Thyroid gland (tissue), 4 donors: ENCODE data around the gene REPS2. TPM values are rescaled to one million over a fixed set of nuclear protein-coding genes. Genes with fewer than 3 reads are reported as not detected.

Experiments used
- DNase-seq, 2 donors: peaks; one replicate each; pipeline ENCODE4 v3.0.0-alpha.2; 2019
- H3K27ac ChIP-seq, 3 donors: fragments of 200-600 bp; sonication (generic); 1 replicate in 2 of 3; 2 replicates in 1 of 3; pipeline ENCODE4 v1.5.1; 2016 to 2019; ENCODE audit warnings: mild to moderate bottlenecking in 1 of 3, moderate library complexity in 1 of 3
- H3K27me3 ChIP-seq: fragments of 200-600 bp; sonication (generic); one replicate; pipeline ENCODE4 v1.5.1; 2019
- H3K36me3 ChIP-seq, 2 donors: fragments of 200-600 bp; sonication (generic); one replicate each; pipeline ENCODE4 v1.5.1; 2016 to 2019
- H3K4me1 ChIP-seq, 2 donors: fragments of 200-600 bp; sonication (generic); one replicate each; pipeline ENCODE4 v1.5.1; 2017 to 2019
- H3K4me3 ChIP-seq, 3 donors: fragments of 200-600 bp; sonication (generic); replicated peaks in 1 of 3; 1 replicate in 2 of 3; 2 replicates in 1 of 3; pipeline ENCODE4 v1.5.1; 2016; ENCODE audit warnings: mild to moderate bottlenecking in 1 of 3
- H3K9me3 ChIP-seq: fragments of 200-600 bp; sonication (generic); one replicate; pipeline ENCODE4 v1.5.1; 2017
- CTCF ChIP-seq, 6 experiments: fragments of 200-600 bp in 3 of 6; fragments of 450-650 bp in 3 of 6; sonication (generic) in 3 of 6; IDR thresholded peaks; one replicate each; pipeline ENCODE4 v1.5.1; 2016 to 2019; ENCODE audit warnings: antibody characterized with exemption in 6 of 6, mild to moderate bottlenecking in 2 of 6, inconsistent platforms in 1 of 6, moderate library complexity in 1 of 6
- POLR2A ChIP-seq, 2 donors: fragments of 450-650 bp; IDR thresholded peaks; one replicate each; pipeline ENCODE4 v1.6.1; 2017; ENCODE audit warnings: antibody characterized with exemption in 2 of 2, mild to moderate bottlenecking in 2 of 2, moderate library complexity in 1 of 2
- WGBS, 2 donors: methylation state at CpG; one replicate each; pipeline ENCODE4 v1.1.5; 2017; 5-methylcytosine and 5-hydroxymethylcytosine counted together
- intact Hi-C: fragments of 100-400 bp; cut with DNase I; formaldehyde crosslinking; loops from one replicate; pipeline ENCODE4 v1.15.1; 2023
- total RNA-seq, 4 donors: library from RNA; depleted of rRNA; stranded (reverse); fragments of >200 nt; gene quantifications; one replicate each; pipeline ENCODE4 v1.2.3, GENCODE V29; 2016

The REPS2 gene
- total RNA-seq, 4 donors from 2014 or later: 6.7 to 14.5 (median 8.8) TPM

GRCh38 chrX:16990839-16991238 is 44.4 kb downstream of the REPS2 start:
- WGBS, 2 donors: 87 to 90% methylated on average over 2 of the region's 2 CpGs
- TF ChIP-seq POLR2A (IDR thresholded peaks at IDR 0.05) (no peak), CTCF (IDR thresholded peaks at IDR 0.05) (no peak)

GRCh38 chrX:16992445-16992844 is 46.0 kb downstream of the REPS2 start:
- DNase-seq: no peak
- intact Hi-C loops: no loop called here
- Histone ChIP-seq H3K4me3 (no peak overlapping the region), H3K36me3 (no peaks in the 10 kb centered on the region), H3K4me1 (no peaks in the 10 kb centered on the region), H3K27me3 (no peaks in the 10 kb centered on the region), H3K27ac (no peak overlapping the region), H3K9me3 (no peaks in the 10 kb centered on the region)
- TF ChIP-seq CTCF (IDR thresholded peaks at IDR 0.05) (no peak), POLR2A (IDR thresholded peaks at IDR 0.05) (no peak)
- WGBS, 2 donors: 88 to 93% methylated on average over 3 of the region's 3 CpGs

More at GRCh38 chrX:16990839-16991238, 44.4 kb downstream of the REPS2 start:
- Histone ChIP-seq H3K36me3 (no peaks in the 10 kb centered on the region), H3K4me3 (no peak overlapping the region), H3K27me3 (no peaks in the 10 kb centered on the region), H3K27ac (no peak overlapping the region), H3K9me3 (no peaks in the 10 kb centered on the region), H3K4me1 (no peaks in the 10 kb centered on the region)
- DNase-seq: no peak
- intact Hi-C loops: no loop called here

- 71 to 77% methylated on average over 2 of the region's 2 CpGs for WGBS, 2 donors
- Histone ChIP-seq H3K4me1 (no peaks in the 10 kb centered on the region), H3K4me3 (no peak overlapping the region), H3K27ac (no peak overlapping the region), H3K9me3 (no peaks in the 10 kb centered on the region), H3K36me3 (no peaks in the 10 kb centered on the region), H3K27me3 (no peaks in the 10 kb centered on the region)
- TF ChIP-seq POLR2A (IDR thresholded peaks at IDR 0.05) (no peak), CTCF (IDR thresholded peaks at IDR 0.05) (no peak)
- intact Hi-C loops: no loop called here
- no peak for DNase-seq
Observed at GRCh38 chrX:16992951-16993350, 46.5 kb downstream of the REPS2 start.

GRCh38 chrX:16993791-16994318 is 47.4 kb downstream of the REPS2 start:
- intact Hi-C loops: no loop called here

GRCh38 chrX:16994736-16995135 is 48.3 kb downstream of the REPS2 start:
- Histone ChIP-seq H3K4me1 (no peaks in the 10 kb centered on the region), H3K36me3 (no peaks in the 10 kb centered on the region), H3K27me3 (no peaks in the 10 kb centered on the region), H3K9me3 (no peaks in the 10 kb centered on the region), H3K4me3 (no peak overlapping the region), H3K27ac (no peak overlapping the region)
- 91 to 98% methylated on average over 2 of the region's 2 CpGs for WGBS, 2 donors
- no peak for DNase-seq
- TF ChIP-seq POLR2A (IDR thresholded peaks at IDR 0.05) (no peak), CTCF (IDR thresholded peaks at IDR 0.05) (no peak)
- intact Hi-C loops: no loop called here

More at GRCh38 chrX:16993791-16994318, 47.4 kb downstream of the REPS2 start:
- TF ChIP-seq POLR2A (IDR thresholded peaks at IDR 0.05) (no peak), CTCF (IDR thresholded peaks at IDR 0.05) (no peak)
- no peaks in the 10 kb centered on the region for H3K9me3 ChIP-seq
- H3K4me1 ChIP-seq: no peaks in the 10 kb centered on the region
- WGBS, 2 donors: 90 to 96% methylated on average over 4 of the region's 4 CpGs
- no peaks in the 10 kb centered on the region for H3K36me3 ChIP-seq
- DNase-seq: no peak
- H3K4me3 ChIP-seq: no peak overlapping the region
- no peaks in the 10 kb centered on the region for H3K27me3 ChIP-seq
- H3K27ac ChIP-seq: no peak overlapping the region
